NCI-H526 treated with DMSO at 0.1 percent for 48 hours (cell line): ENCODE data around the gene CHST12.
A peak's percentile ranks its signal among the peaks of the same experiment; 100 is the strongest.
"Not testable (repeated sequence)": the region's sequence is repeated elsewhere in the genome, so short reads cannot be mapped to it uniquely, and the experiment has no call there.

ENCODE experiments used
- DNase-seq: peaks from one replicate; lab custom pipeline; 2025; lab: John Stamatoyannopoulos, UW

CHST12 gene

DNA sequence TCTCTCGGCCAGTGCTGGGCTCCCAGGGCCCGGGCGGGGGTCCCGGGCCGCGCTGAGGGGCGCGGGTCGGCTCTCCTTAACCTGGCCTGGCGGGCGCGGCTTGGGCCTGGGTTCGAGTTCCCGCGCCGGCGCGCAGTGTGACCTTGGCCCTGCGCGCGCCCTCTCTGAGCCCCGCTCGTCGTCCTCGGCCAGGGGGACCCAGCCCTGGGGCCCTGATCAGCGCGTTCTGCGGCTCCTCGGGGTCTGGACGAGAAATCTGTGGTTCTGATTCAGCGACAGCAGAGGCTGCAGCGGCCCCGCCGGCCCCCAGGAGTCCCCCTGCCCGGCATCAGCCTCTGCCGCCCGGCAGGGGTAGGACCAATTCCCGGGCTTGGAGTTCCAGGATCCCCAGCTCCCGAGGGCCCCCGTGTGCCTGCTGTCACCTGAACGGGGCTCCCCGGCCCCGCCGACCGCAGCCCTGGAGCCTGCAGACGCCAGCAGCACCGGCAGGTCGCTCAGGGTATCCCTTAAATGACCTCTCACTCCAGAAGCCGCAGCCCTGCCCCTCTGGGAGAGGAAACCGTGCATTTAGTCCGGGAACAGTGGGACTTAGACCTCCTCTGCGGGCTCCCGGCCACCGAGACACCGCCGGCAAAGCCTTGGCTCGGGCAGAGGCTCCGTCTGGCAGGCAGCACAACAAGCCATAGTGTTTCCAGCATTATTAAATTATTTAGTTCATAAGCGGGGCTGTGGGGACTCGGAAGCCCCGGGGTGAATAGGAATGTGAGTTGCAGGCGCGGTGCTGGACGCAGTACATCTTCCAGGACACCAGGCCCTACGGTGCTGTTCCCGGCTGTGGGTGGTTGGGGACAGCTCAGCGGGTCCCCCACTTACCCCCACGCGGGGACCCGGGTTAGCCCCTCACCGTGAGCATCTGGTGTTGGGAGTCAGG lies 572 bp downstream of the CHST12 start:
- DNase-seq: no peak

DNA sequence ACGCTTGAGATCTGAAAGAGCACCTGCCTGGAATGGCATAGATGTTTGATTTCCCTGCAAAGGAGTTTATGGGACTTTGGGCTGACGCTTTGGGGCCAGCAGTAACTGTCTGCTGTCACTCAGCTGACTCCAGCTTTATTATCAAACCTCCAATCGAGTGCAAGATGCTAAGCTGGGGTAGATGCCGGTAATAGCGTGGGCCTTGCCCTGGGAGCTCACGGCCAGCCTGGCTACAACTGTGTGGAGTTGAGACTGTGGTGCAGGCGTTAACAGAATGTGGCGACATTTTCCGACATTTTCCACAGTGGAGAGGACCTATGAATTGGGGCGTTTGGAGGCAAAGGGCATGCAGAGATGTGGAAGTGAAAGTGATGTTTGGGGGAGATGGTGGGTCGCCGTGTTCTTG lies 1.3 kb downstream of the CHST12 start:
- DNase-seq: no peak

DNA sequence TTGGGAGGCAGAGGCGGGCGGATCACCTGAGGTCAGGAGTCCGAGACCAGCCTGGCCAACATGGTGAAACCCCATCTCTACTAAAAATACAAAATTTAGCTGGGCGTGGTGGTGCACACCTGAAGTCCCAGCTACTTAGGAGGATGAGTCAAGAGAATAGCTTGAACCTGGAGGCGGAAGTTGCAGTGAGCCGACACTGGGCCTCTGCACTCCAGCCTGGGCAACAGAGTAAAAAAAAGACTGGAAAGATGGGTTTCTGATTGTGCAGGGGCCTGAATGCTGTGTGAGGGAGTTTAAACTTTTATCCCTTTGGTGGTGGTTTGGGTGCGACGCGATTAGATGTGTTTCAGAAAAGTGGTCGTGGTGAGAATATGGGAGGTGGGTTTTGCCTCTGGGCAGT lies 1.8 kb downstream of the CHST12 start:
- DNase-seq: no peak

GRCh38 chr7:2405601-2406345 lies 2.4 kb downstream of the CHST12 start:
- DNase-seq: no peak

DNA sequence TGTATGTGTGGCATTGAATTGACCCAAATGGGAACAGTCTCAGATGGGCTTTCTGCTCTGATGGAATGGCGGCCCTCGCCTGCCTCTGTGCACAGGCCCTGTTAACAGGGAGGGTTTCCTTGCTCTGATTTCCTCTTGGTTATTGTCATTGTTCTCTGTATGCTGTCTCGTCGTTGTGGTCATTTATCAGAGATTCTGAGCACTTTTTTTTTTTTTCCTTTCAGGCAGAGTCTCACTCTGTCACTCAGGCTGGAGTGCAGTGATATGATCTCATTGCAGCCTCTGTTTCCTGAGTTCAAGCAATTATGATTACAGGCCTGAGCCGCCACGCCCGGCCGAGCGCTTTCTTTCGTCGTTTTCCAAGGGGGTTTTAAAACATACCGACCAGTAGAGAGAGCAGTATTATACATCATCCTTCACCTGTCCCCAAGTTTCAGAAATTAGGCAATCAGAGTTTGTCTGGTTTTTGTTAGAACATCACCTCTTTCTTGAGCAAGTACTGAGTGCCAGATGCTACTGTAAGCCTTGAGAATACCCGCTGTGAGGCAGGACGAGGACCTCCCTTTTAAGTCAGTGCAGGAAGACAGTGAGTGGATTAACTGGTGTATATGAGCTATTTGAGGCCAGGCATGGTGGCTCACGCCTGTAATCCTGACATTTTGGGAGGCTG lies 6.5 kb downstream of the CHST12 start:
- no peak for DNase-seq

- DNase-seq: no peak
These were observed 7.6 kb downstream of the CHST12 start for GRCh38 chr7:2411049-2411448.

DNA sequence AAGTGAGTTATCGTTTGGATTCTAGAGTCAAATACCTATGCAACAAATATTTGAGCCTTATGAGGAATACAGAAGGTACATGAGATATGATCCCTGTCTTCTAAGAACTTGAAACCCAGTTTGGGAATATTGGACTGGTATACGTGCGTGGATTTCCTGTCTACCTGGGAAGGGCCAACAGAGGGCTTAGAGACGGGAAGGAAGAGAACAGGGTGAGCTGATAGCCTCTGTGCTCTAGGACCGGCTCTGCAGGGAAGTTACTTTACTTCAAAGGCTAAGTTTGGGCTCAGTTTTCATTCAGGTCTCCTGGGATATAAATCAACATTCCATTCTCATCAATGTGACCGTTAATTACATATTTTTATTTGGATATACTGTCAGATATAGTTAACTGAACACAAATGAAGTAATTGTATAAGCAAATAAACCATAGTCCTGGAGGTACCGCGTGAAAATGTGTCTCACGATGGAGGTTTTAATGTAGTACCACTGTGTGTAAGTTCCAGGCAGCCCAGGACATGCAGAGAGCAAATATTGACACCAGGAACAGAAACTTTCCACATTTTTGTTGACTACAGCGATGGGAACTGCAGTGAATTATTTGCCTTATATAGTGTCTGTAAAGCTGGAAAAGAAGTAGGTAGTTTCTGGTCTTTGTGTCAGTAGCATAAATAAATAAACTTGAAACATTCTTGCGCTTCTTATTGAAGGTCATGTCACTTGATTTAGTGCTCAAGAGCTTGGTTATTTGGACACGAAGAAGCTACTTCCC lies 8.6 kb downstream of the CHST12 start:
- peak; percentile 56 for DNase-seq

DNA sequence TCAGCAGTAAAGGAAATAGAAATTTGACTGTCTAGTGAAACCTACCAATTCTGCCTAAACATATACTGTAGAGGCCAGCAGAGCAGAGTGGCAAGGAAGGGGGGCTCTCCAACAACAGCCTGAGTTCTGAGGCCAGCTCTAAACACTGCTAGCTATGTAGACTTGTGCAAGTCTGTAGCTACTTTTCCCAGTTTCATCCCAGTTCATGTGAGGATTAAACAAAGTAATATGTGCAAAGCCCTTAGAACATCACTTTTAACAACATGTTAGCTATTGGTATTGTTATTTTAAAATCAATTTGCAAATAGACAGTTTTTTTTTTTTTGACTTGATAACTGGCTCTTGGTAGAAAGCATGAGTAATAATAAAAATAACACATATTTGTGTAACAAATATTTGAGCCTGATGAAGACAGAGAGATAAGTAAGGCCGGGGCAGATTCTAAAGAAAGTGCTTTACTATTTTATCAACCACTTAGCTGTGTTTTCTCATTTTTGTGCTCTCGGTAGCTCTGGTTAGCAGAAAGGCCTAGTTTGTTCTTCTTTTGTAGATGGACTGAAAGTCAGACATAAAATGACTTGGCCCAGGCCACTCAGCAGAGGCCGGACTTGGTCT lies 9.3 kb downstream of the CHST12 start:
- no peak for DNase-seq

- no peak for DNase-seq
These were observed 12.7 kb downstream of the CHST12 start for GRCh38 chr7:2416063-2416462.

DNA sequence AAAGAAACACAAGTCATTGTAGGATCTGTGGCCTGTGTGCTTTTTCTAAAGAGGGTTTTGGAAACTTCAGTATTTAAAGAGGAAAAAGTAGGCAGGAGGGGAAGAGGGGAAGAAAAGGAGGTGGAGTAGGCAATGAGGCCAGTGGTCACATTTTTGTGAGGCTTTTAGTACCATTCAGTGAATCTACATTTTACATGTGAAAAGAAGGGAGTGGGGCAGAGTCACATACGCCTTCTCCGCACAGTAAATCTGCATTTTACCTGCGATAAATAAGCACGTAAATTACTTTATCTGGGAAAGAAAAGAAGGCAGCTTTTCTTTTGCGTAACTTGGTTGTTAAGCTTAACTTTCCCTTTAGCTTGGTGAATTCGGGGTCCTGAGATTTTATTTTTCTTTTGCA lies 13.2 kb downstream of the CHST12 start:
- no peak for DNase-seq

- DNase-seq: not testable (repeated sequence)
These were observed 13.8 kb downstream of the CHST12 start for GRCh38 chr7:2417178-2417577.

GRCh38 chr7:2417981-2418481 lies 14.6 kb downstream of the CHST12 start:
- DNase-seq: no peak

DNA sequence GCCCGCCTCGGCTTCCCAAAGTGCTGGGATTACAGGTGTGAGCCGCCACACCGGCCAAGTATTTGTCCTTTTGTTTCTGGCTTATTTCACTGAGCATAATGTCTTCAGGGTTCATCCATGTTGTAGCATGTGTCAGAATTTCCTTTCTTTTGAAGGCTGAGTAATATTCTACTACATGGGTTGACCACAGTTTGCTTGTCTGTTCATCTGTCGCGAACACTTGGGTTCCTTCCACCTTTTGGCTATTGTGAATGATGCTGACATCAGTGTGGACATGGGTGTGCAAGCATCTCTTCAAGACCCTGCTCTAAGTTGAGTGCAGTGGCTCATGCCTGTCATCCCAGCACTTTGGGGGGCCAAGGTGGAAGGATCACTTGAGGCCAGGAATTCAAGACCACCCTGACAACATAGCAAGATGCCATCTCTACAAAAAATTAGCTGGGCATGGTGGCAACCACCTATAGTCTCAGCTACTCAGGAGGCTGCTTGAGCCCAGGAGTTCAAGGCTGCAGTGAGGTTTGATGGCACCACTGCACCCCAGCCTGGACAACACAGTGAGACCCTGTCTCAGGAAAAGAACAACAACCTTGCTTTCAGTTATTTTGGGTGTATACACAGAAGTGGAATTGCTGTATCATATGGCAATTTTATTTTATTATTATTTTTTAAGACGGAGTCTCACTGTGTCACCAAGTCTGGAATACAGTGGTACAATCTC lies 17.0 kb downstream of the CHST12 start:
- DNase-seq: no peak

DNA sequence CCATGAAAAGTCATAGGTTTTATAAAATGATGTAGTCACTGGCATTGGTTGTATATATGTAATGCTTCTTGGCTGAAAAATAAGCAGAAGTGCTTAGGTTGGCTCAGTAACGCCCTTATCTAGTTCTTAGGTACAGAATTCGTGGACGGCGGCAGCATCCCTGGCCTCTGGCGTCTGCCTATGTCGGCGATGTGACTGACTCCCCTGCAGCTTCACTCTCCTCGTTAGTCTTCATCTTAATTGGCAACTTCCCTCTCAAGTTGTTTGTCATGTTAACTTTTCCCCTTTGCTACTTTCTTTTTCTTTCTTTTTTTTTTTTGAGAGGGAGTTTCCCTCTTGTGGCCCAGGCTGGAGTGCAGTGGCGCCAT lies 18.5 kb downstream of the CHST12 start:
- DNase-seq: no peak

- no peak for DNase-seq
These were observed 22.3 kb downstream of the CHST12 start for GRCh38 chr7:2425749-2426148.

DNA sequence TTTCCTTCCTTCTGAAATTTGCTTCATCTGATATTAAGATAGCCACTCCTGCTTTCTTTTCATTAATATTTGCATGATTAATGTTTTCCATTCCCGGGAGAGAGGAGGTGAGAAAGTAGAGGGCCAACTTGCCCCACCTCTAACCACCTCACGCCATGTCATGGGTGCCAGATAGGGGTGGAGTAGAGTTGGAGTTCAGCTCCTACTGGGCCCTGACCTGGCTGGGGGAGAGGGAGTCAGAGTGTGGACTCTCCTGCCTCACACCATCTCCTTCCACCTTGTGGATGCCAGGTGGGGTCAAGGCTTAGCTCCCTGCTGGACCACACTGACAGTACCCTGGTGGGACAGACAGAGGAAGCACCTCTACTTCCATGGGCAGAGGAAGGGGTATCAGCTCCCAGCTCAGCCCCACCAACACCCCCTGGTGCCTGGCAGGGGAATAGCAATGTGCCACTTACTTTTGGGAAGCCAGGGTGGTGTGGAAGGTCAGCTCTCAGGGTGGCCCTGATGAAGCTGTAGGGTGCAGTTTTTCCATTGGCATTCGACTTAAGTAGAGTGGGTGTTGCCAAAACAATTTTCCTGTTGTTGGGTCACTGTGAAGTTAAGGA lies 28.0 kb downstream of the CHST12 start:
- no peak for DNase-seq

- no peak for DNase-seq
These were observed 29.7 kb downstream of the CHST12 start for GRCh38 chr7:2432910-2433712.

GRCh38 chr7:2433713-2434550 lies 30.5 kb downstream of the CHST12 start:
- no peak for DNase-seq
